Tibial artery (tissue), 4 donors: Measurements from ENCODE around the gene PGAM5.

Experiments
- DNase-seq, 2 donors: peaks; one replicate each; pipeline ENCODE4 v3.0.0-alpha.2; 2019
- H3K27ac ChIP-seq, 2 donors: fragments of 200-600 bp; sonication (generic) in 1 of 2; 1 replicate in 1 of 2; 2 replicates in 1 of 2; pipeline ENCODE4 v1.5.1; 2018 to 2019; ENCODE audit warnings: mild to moderate bottlenecking in 1 of 2
- H3K27me3 ChIP-seq, 2 donors: fragments of 200-600 bp; sonication (generic) in 1 of 2; one replicate each; pipeline versions ENCODE4 v1.5.1 to v1.6.0; 2016 to 2019
- H3K36me3 ChIP-seq, 3 donors: fragments of 200-600 bp; sonication (generic) in 2 of 3; one replicate each; pipeline ENCODE4 v1.5.1; 2016 to 2019; ENCODE audit warnings: mild to moderate bottlenecking in 2 of 3
- H3K4me1 ChIP-seq, 4 donors: fragments of 200-600 bp; sonication (generic) in 2 of 4; 1 replicate in 3 of 4; 2 replicates in 1 of 4; pipeline ENCODE4 v1.5.1; 2016 to 2019
- H3K4me3 ChIP-seq, 2 donors: fragments of 200-600 bp; sonication (generic) in 1 of 2; 1 replicate in 1 of 2; 2 replicates in 1 of 2; pipeline ENCODE4 v1.5.1; 2018 to 2019; ENCODE audit warnings: mild to moderate bottlenecking in 2 of 2
- H3K9me3 ChIP-seq, 3 donors: fragments of 200-600 bp; sonication (generic) in 1 of 3; one replicate each; pipeline ENCODE4 v1.5.1; 2016 to 2019
- CTCF ChIP-seq, 2 experiments: fragments of 200-600 bp in 1 of 2; fragments of 450-650 bp in 1 of 2; IDR thresholded peaks; one replicate each; pipeline ENCODE4 v1.5.1; 2017 to 2019; ENCODE audit warnings: antibody characterized with exemption in 2 of 2, mild to moderate bottlenecking in 1 of 2, moderate library complexity in 1 of 2
- intact Hi-C: fragments of 100-400 bp; cut with DNase I; formaldehyde crosslinking; loops from one replicate; pipeline ENCODE4 v1.15.0; 2023; ENCODE audit warnings: low total_unique reads

PGAM5 gene

DNA sequence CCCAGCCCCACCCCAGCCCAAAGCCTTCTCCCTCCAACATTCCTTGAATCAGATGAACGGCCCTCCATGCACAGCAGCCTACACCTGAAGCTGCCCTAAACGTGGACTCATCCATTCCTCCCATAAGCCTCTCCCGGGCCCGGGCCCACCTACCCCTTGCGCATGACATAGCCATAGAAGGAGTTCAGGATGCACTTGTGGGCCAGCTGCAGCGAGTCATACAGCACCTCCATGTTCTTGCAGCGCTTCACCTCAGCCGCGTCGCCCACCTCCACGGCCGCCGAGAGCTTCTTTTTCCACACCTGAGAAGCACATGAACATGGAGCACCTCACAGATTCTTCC, 45.5 kb upstream of the PGAM5 start:
- intact Hi-C loops: no loop called here
- peak in 1 of 2 donors; percentile 48 for DNase-seq
- no peak overlapping the region for H3K4me3 ChIP-seq
- no peaks in the 10 kb centered on the region for H3K9me3 ChIP-seq
- TF ChIP-seq CTCF (IDR thresholded peaks at IDR 0.05): no peak
- H3K4me1 ChIP-seq: no peaks in the 10 kb centered on the region
- peaks cover 95 to 100% (median 97%) of the 10 kb centered on the region in 3 donors for H3K36me3 ChIP-seq
- no peaks in the 10 kb centered on the region for H3K27me3 ChIP-seq
- no peak overlapping the region for H3K27ac ChIP-seq

GRCh38 chr12:132665794-132666193, 44.8 kb upstream of the PGAM5 start:
- H3K27me3 ChIP-seq: no peaks in the 10 kb centered on the region
- H3K4me1 ChIP-seq: no peaks in the 10 kb centered on the region
- no peak overlapping the region for H3K4me3 ChIP-seq
- DNase-seq: no peak
- TF ChIP-seq CTCF (IDR thresholded peaks at IDR 0.05): no peak
- H3K27ac ChIP-seq: no peak overlapping the region
- peaks cover 88 to 100% (median 94%) of the 10 kb centered on the region in 3 donors for H3K36me3 ChIP-seq
- intact Hi-C loops: no loop called here
- H3K9me3 ChIP-seq: no peaks in the 10 kb centered on the region

- H3K27ac ChIP-seq: no peak overlapping the region
Observed at GRCh38 chr12:132668191-132669088, 42.2 kb upstream of the PGAM5 start.

DNA sequence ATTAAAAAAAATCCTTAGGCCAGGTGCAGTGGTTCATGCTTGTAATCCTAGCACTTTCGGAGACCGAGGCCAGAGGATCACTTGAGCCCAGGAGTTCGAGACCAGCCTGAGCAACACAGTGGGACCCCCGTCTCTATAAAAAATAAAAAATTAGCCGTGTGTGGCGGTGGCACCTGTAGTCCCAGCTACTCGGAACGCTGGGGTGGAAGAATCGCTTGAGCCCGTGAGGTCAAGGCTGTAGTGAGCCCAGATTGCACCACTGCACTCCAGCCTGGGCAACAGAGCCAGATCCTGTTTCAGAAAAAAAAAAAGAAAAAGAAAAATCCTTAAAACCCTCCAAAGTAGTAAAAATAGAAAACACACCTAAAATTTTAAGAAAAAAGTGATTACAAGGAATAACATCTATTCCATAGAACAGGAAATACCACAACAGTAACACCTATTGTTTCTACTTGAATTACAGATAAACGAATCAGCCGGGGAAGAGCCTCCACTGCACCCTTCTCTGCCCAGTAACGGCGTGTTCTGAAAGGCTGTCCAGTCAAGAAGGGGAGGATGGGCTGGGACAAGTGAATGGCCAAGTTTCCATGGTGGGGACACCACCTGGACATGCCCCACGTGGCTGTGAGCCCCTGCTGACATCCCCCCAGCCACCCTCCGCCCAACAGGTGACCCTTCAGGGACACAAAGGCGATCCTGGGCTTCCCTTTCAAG, 41.3 kb upstream of the PGAM5 start:
- Histone ChIP-seq H3K27me3 (no peaks in the 10 kb centered on the region), H3K36me3 (peaks cover 62 to 100% (median 84%) of the 10 kb centered on the region in 3 donors), H3K27ac (no peak overlapping the region), H3K4me3 (no peak overlapping the region), H3K4me1 (no peaks in the 10 kb centered on the region), H3K9me3 (no peaks in the 10 kb centered on the region)
- no peak for TF ChIP-seq CTCF (IDR thresholded peaks at IDR 0.05)
- DNase-seq: peak in 1 of 2 donors; percentile 17
- intact Hi-C loops: no loop called here

More at GRCh38 chr12:132668191-132669088, 42.2 kb upstream of the PGAM5 start:
- no peaks in the 10 kb centered on the region for H3K4me1 ChIP-seq
- no peaks in the 10 kb centered on the region for H3K9me3 ChIP-seq
- DNase-seq: peak in 1 of 2 donors; percentile 54
- peaks cover 70 to 100% (median 89%) of the 10 kb centered on the region in 3 donors for H3K36me3 ChIP-seq
- no peak overlapping the region for H3K4me3 ChIP-seq
- H3K27me3 ChIP-seq: no peaks in the 10 kb centered on the region
- TF ChIP-seq CTCF (IDR thresholded peaks at IDR 0.05): no peak
- intact Hi-C loops: no loop called here

DNA sequence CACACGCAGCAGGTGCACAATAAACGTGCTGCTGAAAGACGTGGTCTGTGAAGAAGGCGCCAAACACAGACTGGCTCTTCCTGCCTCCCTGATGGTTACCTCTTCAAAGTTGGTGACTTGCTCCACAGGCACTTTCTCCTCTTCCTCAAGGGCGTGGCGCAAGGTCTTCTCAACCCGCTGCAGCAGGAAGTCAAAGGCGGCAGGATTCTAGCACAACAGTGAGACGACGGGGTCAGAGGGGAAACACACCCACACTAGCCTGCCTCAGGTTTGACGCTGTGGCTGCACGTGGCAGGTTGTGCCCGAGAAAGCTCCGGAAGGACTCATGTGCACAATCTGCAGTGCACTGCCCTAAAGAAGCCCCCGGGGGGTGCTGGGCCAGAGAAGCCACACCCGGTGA, 38.5 kb upstream of the PGAM5 start:
- no peak overlapping the region for H3K4me3 ChIP-seq
- intact Hi-C loops: no loop called here
- H3K9me3 ChIP-seq: no peaks in the 10 kb centered on the region
- peaks cover 58 to 100% (median 82%) of the 10 kb centered on the region in 3 donors for H3K36me3 ChIP-seq
- H3K4me1 ChIP-seq: no peaks in the 10 kb centered on the region
- no peak overlapping the region for H3K27ac ChIP-seq
- DNase-seq: peak in 1 of 2 donors; percentile 51
- TF ChIP-seq CTCF (IDR thresholded peaks at IDR 0.05): no peak
- no peaks in the 10 kb centered on the region for H3K27me3 ChIP-seq
